NCI-H82 treated with DMSO at 0.1 percent for 48 hours (cell line): ENCODE measurements around the gene TMEM132C.

Source experiments
- DNase-seq: peaks from one replicate; lab custom pipeline; 2025; ENCODE audit not compliant: unreplicated experiment; lab: John Stamatoyannopoulos, UW

The TMEM132C gene

GRCh38 chr12:128415036-128415560, 148.1 kb downstream of the TMEM132C start:
- DNase-seq, result no peak

GRCh38 chr12:128418944-128419343, 152.0 kb downstream of the TMEM132C start:
- no peak for DNase-seq

GRCh38 chr12:128420163-128420562, 153.2 kb downstream of the TMEM132C start:
- DNase-seq, result no peak

- no peak for DNase-seq
Measured at GRCh38 chr12:128421375-128421774, 154.4 kb downstream of the TMEM132C start.

GRCh38 chr12:128423205-128423604, 156.2 kb downstream of the TMEM132C start:
- no peak for DNase-seq

GRCh38 chr12:128424931-128425431, 158.0 kb downstream of the TMEM132C start:
- DNase-seq, result no peak

- no peak for DNase-seq
Measured at GRCh38 chr12:128425666-128426331, 158.8 kb downstream of the TMEM132C start.

GRCh38 chr12:128426511-128426910, 159.5 kb downstream of the TMEM132C start:
- DNase-seq, result no peak

- no peak for DNase-seq
Measured at GRCh38 chr12:128439796-128440195, 172.8 kb downstream of the TMEM132C start.

GRCh38 chr12:128442096-128442495, 175.1 kb downstream of the TMEM132C start:
- no peak for DNase-seq

GRCh38 chr12:128444598-128444997, 177.6 kb downstream of the TMEM132C start:
- no peak for DNase-seq

- DNase-seq, result no peak
Measured at GRCh38 chr12:128445415-128446127, 178.6 kb downstream of the TMEM132C start.

- peak; percentile 39 for DNase-seq
Measured at GRCh38 chr12:128449146-128449894, 182.3 kb downstream of the TMEM132C start.

GRCh38 chr12:128450810-128451209, 183.8 kb downstream of the TMEM132C start:
- no peak for DNase-seq

- peak; percentile 46 for DNase-seq
Measured at GRCh38 chr12:128455851-128456250, 188.9 kb downstream of the TMEM132C start.

GRCh38 chr12:128456922-128457321, 190.0 kb downstream of the TMEM132C start:
- DNase-seq, result no peak

GRCh38 chr12:128458301-128458974, 191.5 kb downstream of the TMEM132C start:
- no peak for DNase-seq

- no peak for DNase-seq
Measured at GRCh38 chr12:128459067-128459466, 192.1 kb downstream of the TMEM132C start.

- no peak for DNase-seq
Measured at GRCh38 chr12:128463881-128464280, 196.9 kb downstream of the TMEM132C start.

- DNase-seq, result no peak
Measured at GRCh38 chr12:128467882-128468281, 200.9 kb downstream of the TMEM132C start.

- no peak for DNase-seq
Measured at GRCh38 chr12:128468926-128469325, 202.0 kb downstream of the TMEM132C start.
